Measurements from ENCODE around the gene FAM98C. TPM values are rescaled to one million over a fixed set of nuclear protein-coding genes. Genes with fewer than 3 reads are reported as not detected.

FAM98C gene
- total RNA-seq, 1 donor from 2014 or later = 5.8 TPM

DNA sequence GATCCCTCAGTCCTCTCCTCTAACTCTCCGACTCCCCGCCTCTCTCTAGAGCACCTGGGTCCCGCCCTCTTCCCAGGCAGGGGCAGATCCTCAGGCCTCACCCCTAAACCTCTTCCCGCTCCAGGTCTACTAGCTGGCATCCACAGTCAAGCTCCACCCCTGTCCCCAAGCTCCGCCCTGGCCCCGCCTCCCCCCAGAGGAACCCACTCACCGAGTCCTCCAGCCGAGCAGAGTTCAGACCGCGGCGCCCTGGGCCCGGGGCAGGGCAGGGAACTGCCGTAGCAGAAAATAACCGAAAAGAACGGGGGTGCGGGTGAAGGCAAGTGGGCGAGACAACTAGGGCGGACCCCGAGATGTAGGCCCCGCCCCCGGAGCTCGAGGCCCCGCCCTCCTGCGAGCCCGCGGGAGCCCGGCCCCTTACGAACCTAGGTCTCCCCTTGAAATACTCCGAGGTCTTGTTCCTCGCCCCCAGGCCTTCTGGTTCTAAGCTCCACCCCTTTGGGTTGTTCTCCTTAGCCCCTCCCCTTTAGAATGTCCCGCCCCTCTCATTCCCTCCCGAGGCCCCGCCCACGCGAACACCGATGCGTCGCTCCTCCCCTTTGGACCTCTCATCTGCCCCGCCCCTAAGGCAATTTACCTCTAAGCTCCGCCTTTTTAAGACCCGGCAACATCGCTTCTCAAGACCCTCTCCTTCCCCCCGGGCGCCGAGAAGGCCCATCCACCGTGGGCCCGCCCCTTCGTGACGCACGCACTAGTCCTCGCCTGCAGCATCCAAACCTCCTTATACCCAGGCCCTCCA is 15.1 kb upstream of the FAM98C start, which contains the start of gene GGN:
GGN (minus strand) TSS at position 485 of the 799 bp plus-strand sequence. CDS start 773 bp downstream, outside the sequence.
- Mint-ChIP-seq H3K27ac (ENCODE audit: unreplicated experiment) (peak within 1 kb of the TSS; percentile 81), H3K27me3 (ENCODE audit: unreplicated experiment) (peaks cover 23% of the 10 kb centered on the region), H3K36me3 (ENCODE audit: unreplicated experiment) (peaks cover 4% of the 10 kb centered on the region), H3K4me3 (ENCODE audit: unreplicated experiment) (peak within 1 kb of the TSS; percentile 96), H3K9me3 (ENCODE audit: unreplicated experiment) (peaks cover 4% of the 10 kb centered on the region), H3K4me1 (ENCODE audit: low read depth, unreplicated experiment) (no peaks in the 10 kb centered on the region)
- TF ChIP-seq, protein P1, sequence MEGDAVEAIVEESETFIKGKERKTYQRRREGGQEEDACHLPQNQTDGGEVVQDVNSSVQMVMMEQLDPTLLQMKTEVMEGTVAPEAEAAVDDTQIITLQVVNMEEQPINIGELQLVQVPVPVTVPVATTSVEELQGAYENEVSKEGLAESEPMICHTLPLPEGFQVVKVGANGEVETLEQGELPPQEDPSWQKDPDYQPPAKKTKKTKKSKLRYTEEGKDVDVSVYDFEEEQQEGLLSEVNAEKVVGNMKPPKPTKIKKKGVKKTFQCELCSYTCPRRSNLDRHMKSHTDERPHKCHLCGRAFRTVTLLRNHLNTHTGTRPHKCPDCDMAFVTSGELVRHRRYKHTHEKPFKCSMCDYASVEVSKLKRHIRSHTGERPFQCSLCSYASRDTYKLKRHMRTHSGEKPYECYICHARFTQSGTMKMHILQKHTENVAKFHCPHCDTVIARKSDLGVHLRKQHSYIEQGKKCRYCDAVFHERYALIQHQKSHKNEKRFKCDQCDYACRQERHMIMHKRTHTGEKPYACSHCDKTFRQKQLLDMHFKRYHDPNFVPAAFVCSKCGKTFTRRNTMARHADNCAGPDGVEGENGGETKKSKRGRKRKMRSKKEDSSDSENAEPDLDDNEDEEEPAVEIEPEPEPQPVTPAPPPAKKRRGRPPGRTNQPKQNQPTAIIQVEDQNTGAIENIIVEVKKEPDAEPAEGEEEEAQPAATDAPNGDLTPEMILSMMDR (IDR thresholded peaks at IDR 0.05; ENCODE audit: partially characterized antibody, unreplicated experiment) = no peak
- DNase-seq = peak; percentile 91

GRCh38 chr19:38388349-38389100 is 14.4 kb upstream of the FAM98C start, which contains the start of gene SPRED3:
Gene SPRED3 (plus strand): TSS chr19:38388697. CDS start chr19:38390303, 1,606 bp downstream.
- H3K9me3 Mint-ChIP-seq (ENCODE audit: unreplicated experiment) = peaks cover 4% of the 10 kb centered on the region
- H3K4me3 Mint-ChIP-seq (ENCODE audit: unreplicated experiment) = peak within 1 kb of the TSS; percentile 96
- peaks cover 25% of the 10 kb centered on the region for H3K27me3 Mint-ChIP-seq (ENCODE audit: unreplicated experiment)
- peak; percentile 70 for DNase-seq
- TF ChIP-seq, protein P1 (IDR thresholded peaks at IDR 0.05; ENCODE audit: partially characterized antibody, unreplicated experiment) = no peak
- H3K27ac Mint-ChIP-seq (ENCODE audit: unreplicated experiment) = peak within 1 kb of the TSS; percentile 81
- peaks cover 7% of the 10 kb centered on the region for H3K36me3 Mint-ChIP-seq (ENCODE audit: unreplicated experiment)
- no peaks in the 10 kb centered on the region for H3K4me1 Mint-ChIP-seq (ENCODE audit: low read depth, unreplicated experiment)

- peaks cover 2% of the 10 kb centered on the region for H3K4me1 Mint-ChIP-seq (ENCODE audit: low read depth, unreplicated experiment)
- H3K27me3 Mint-ChIP-seq (ENCODE audit: unreplicated experiment) = peaks cover 27% of the 10 kb centered on the region
- H3K27ac Mint-ChIP-seq (ENCODE audit: unreplicated experiment) = peak overlapping the region; percentile 71
- peak overlapping the region; percentile 94 for H3K4me3 Mint-ChIP-seq (ENCODE audit: unreplicated experiment)
- H3K36me3 Mint-ChIP-seq (ENCODE audit: unreplicated experiment) = peaks cover 7% of the 10 kb centered on the region
- TF ChIP-seq, protein P1 (IDR thresholded peaks at IDR 0.05; ENCODE audit: partially characterized antibody, unreplicated experiment) = no peak
- peaks cover 7% of the 10 kb centered on the region for H3K9me3 Mint-ChIP-seq (ENCODE audit: unreplicated experiment)
- DNase-seq = peak; percentile 50
These were observed 13.6 kb upstream of the FAM98C start for GRCh38 chr19:38389101-38389925.

GRCh38 chr19:38389957-38390924 is 12.7 kb upstream of the FAM98C start:
- H3K27ac Mint-ChIP-seq (ENCODE audit: unreplicated experiment) = no peak overlapping the region
- H3K27me3 Mint-ChIP-seq (ENCODE audit: unreplicated experiment) = peaks cover 29% of the 10 kb centered on the region
- TF ChIP-seq, protein P1 (IDR thresholded peaks at IDR 0.05; ENCODE audit: partially characterized antibody, unreplicated experiment) = no peak
- H3K4me3 Mint-ChIP-seq (ENCODE audit: unreplicated experiment) = peak overlapping the region; percentile 78
- H3K36me3 Mint-ChIP-seq (ENCODE audit: unreplicated experiment) = peaks cover 7% of the 10 kb centered on the region
- peaks cover 7% of the 10 kb centered on the region for H3K9me3 Mint-ChIP-seq (ENCODE audit: unreplicated experiment)
- peaks cover 2% of the 10 kb centered on the region for H3K4me1 Mint-ChIP-seq (ENCODE audit: low read depth, unreplicated experiment)
- DNase-seq = no peak

Data from glutamatergic neuron (in vitro differentiated cells).